ENCODE results near the gene ADAMTS14.

ADAMTS14 gene

DNA sequence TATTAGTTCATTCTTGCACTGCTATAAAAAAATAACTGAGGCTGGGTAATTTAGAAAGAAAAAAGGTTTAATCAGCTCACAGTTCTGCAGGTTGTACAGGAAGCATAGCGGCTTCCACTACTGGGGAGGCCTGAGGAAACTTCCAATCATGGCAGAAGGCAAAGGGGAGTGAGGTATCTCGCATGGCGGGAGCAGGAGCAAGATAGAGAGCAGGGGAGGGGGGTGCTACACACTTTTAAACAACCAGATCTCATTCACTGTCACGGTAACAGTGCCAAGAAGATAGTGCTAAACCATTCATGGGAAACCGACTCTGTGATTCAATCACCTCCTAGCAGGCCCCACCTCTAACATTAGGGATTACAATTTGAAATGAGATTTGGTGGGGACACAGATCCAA lies 11.6 kb downstream of the ADAMTS14 start:
- DNase-seq (ENCODE audit: extremely low spot score), result no peak
- TF ChIP-seq, protein P1, sequence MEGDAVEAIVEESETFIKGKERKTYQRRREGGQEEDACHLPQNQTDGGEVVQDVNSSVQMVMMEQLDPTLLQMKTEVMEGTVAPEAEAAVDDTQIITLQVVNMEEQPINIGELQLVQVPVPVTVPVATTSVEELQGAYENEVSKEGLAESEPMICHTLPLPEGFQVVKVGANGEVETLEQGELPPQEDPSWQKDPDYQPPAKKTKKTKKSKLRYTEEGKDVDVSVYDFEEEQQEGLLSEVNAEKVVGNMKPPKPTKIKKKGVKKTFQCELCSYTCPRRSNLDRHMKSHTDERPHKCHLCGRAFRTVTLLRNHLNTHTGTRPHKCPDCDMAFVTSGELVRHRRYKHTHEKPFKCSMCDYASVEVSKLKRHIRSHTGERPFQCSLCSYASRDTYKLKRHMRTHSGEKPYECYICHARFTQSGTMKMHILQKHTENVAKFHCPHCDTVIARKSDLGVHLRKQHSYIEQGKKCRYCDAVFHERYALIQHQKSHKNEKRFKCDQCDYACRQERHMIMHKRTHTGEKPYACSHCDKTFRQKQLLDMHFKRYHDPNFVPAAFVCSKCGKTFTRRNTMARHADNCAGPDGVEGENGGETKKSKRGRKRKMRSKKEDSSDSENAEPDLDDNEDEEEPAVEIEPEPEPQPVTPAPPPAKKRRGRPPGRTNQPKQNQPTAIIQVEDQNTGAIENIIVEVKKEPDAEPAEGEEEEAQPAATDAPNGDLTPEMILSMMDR (IDR thresholded peaks at IDR 0.05; ENCODE audit: control extremely low read depth, extremely low read depth, low read depth, missing control alignments), result no peak
- ChIA-PET POLR2A (no interaction called here), CTCF (no interaction called here)

DNA sequence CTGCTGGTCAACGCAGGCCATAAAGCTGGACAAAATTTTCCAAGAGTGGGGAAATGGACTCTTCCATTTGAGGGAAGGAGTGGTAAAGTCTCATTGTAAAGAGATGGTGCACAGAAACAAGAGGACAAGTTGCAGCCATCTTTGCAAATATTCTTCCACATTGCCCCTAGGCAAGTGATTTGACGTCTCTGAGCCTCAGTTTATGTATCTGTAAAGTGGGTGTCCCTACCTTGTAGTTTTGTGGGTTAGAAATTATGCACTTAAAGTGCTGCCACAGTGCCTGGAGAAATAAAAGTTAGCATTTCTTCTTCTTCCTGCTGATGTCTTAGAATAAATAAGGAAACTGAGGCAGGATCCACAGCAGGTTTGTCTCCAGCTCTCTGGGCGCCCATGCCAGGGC lies 12.1 kb downstream of the ADAMTS14 start:
- CTCF ChIA-PET, result interaction anchor here (1.2 kb wide), 1 partner anchor 11 kb away, joined by 3 read pairs; no protein-coding TSS in a partner anchor
- TF ChIP-seq, protein P1 (IDR thresholded peaks at IDR 0.05; ENCODE audit: control extremely low read depth, extremely low read depth, low read depth, missing control alignments), result no peak
- DNase-seq (ENCODE audit: extremely low spot score), result no peak
- POLR2A ChIA-PET, result no interaction called here

DNA sequence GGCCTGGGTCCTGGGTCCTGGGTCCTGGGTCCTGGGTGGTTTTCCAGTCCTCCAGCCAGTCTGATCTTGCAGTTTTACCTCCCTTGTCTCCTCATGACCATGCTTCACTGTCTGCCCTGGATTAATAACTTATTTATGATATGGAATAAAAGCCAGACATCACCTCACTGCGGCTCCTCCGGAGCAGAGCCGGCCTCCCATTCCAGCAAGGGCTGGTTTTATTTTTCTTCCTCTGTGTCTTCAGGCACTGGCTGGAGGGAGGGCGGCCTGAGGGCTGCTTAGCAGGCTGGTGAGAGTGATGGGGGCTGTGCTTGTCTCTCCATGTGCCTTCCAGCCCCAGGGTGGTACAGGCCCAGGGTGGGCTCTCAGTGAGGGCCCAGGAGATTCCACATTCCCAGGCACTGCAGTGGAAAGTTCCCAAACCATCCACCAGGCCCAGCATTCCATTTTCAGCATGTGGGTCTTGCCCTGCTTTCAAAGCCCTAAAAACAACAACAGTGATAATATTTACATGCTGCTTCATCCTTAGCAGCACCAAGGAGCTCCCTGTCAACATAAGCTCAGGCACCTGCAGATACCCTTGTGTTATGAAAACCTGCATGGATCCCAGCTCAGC lies 12.6 kb downstream of the ADAMTS14 start:
- ChIA-PET POLR2A (no interaction called here), CTCF (interaction anchor here (1.2 kb wide), 1 partner anchor 11 kb away, joined by 3 read pairs; no protein-coding TSS in a partner anchor)
- TF ChIP-seq, protein P1 (IDR thresholded peaks at IDR 0.05; ENCODE audit: control extremely low read depth, extremely low read depth, low read depth, missing control alignments), result no peak
- no peak for DNase-seq (ENCODE audit: extremely low spot score)

DNA sequence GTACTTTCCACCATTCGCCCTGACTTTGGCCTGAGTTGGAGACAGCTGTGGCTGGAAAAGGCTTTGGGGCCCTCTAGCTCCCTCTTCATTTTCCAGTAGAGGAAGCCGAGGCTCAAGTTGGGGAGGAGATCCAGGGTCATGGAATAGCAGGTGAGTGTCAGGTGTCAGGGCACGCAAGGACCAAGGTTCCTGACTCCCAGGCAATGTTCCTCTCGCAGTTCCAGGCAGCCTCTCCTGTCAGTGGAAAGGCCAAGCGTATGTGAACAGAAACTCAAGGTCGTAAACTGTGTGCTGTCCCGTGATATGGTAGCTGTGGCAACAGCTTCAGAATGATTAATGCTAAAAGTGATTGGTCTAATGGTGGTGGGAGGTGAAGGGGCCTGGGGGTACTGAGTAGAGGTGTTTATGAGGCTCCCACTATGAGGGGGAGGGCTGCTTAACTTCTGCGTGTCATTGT lies 13.2 kb downstream of the ADAMTS14 start:
- DNase-seq (ENCODE audit: extremely low spot score), result no peak
- POLR2A ChIA-PET, result no interaction called here
- TF ChIP-seq, protein P1 (IDR thresholded peaks at IDR 0.05; ENCODE audit: control extremely low read depth, extremely low read depth, low read depth, missing control alignments), result no peak
- CTCF ChIA-PET, result interaction anchor here (1.2 kb wide), 1 partner anchor 10 kb away, joined by 3 read pairs; no protein-coding TSS in a partner anchor

DNA sequence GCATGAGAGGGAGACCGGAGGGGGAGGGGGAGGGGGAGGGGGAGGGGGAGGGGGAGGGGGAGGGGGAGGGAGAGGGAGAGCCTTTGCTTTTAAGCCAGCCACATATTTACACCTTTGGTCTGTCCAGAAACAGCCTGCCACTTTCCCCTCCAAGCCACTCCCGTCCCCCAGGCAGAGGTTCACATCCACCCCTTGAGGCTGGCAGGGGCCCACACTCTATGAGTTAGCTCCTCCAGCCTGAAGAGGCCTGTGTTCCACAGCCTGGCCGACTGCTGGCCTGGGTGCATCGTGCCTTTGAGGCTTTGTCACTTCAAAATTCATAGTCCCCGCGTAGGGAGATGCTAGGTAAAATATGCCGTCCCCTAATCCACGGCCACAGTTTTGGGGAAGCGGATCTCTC lies 16.5 kb downstream of the ADAMTS14 start:
- ChIA-PET POLR2A (no interaction called here), CTCF (no interaction called here)
- DNase-seq (ENCODE audit: extremely low spot score), result no peak
- TF ChIP-seq, protein P1 (IDR thresholded peaks at IDR 0.05; ENCODE audit: control extremely low read depth, extremely low read depth, low read depth, missing control alignments), result no peak

DNA sequence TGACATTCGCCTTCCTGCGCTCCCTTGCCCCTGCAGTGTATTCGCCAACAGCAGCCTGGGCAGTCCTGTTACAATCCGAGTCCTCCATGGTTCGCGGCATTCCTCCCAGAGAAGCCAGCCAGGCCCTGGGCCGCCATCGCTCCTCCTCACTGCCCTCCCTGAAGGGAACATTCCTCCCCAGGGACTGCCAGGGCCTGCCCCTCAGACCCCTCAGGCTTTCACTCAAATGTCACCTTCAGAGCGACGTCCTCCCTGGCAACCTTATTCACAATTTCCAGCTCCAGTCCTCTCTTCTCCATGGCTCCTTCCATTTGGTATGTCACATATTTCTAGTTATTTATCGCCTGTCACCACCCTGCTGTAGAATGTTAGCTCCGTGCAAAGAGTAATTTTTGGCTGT lies 17.4 kb downstream of the ADAMTS14 start:
- no peak for DNase-seq (ENCODE audit: extremely low spot score)
- ChIA-PET CTCF (no interaction called here), POLR2A (no interaction called here)
- TF ChIP-seq, protein P1 (IDR thresholded peaks at IDR 0.05; ENCODE audit: control extremely low read depth, extremely low read depth, low read depth, missing control alignments), result no peak
